HG03025 (cell line): ENCODE results near the gene ABLIM3.

Source experiments
- ATAC-seq: cut with Tn5 transposase; IDR thresholded peaks from one replicate; pipeline ENCODE4 v1.9.1; 2021; ENCODE audit warnings: mild to moderate bottlenecking, moderate library complexity; ENCODE audit not compliant: unreplicated experiment, low FRiP score

ABLIM3 gene

GRCh38 chr5:149215478-149216090, 74.3 kb downstream of the ABLIM3 start:
- no peak for ATAC-seq

GRCh38 chr5:149216496-149216895, 75.2 kb downstream of the ABLIM3 start:
- ATAC-seq: no peak

- no peak for ATAC-seq
Observed at GRCh38 chr5:149217096-149217802, 76.0 kb downstream of the ABLIM3 start.

- no peak for ATAC-seq
Observed at GRCh38 chr5:149217803-149218155, 76.5 kb downstream of the ABLIM3 start.

- ATAC-seq: no peak
Observed at GRCh38 chr5:149219584-149219983, 78.3 kb downstream of the ABLIM3 start.

GRCh38 chr5:149220750-149221149, 79.5 kb downstream of the ABLIM3 start:
- no peak for ATAC-seq

GRCh38 chr5:149221326-149221725, 80.0 kb downstream of the ABLIM3 start:
- no peak for ATAC-seq

- ATAC-seq: no peak
Observed at GRCh38 chr5:149221731-149222342, 80.5 kb downstream of the ABLIM3 start.

- no peak for ATAC-seq
Observed at GRCh38 chr5:149223081-149223848, 82.0 kb downstream of the ABLIM3 start.

GRCh38 chr5:149224282-149224681, 83.0 kb downstream of the ABLIM3 start:
- ATAC-seq: no peak

- ATAC-seq: no peak
Observed at GRCh38 chr5:149227168-149227826, 86.0 kb downstream of the ABLIM3 start.

- ATAC-seq: no peak
Observed at GRCh38 chr5:149228618-149229297, 87.5 kb downstream of the ABLIM3 start.

- ATAC-seq: no peak
Observed at GRCh38 chr5:149229298-149229937, 88.1 kb downstream of the ABLIM3 start.

- no peak for ATAC-seq
Observed at GRCh38 chr5:149235841-149236240, 94.5 kb downstream of the ABLIM3 start.

GRCh38 chr5:149237662-149238061, 96.4 kb downstream of the ABLIM3 start:
- no peak for ATAC-seq

GRCh38 chr5:149238540-149238939, 97.2 kb downstream of the ABLIM3 start:
- ATAC-seq: no peak

- ATAC-seq: no peak
Observed at GRCh38 chr5:149239917-149240316, 98.6 kb downstream of the ABLIM3 start.

- ATAC-seq: no peak
Observed at GRCh38 chr5:149240354-149240998, 99.2 kb downstream of the ABLIM3 start.

- ATAC-seq: no peak
Observed at GRCh38 chr5:149242339-149242738, 101.0 kb downstream of the ABLIM3 start.
